ENCODE measurements around the gene GNG4. TPM values are rescaled to one million over a fixed set of nuclear protein-coding genes. Genes with fewer than 3 reads are reported as not detected.

Gene GNG4
- 3.2 and 3.7 TPM in 2 replicates for total RNA-seq

DNA sequence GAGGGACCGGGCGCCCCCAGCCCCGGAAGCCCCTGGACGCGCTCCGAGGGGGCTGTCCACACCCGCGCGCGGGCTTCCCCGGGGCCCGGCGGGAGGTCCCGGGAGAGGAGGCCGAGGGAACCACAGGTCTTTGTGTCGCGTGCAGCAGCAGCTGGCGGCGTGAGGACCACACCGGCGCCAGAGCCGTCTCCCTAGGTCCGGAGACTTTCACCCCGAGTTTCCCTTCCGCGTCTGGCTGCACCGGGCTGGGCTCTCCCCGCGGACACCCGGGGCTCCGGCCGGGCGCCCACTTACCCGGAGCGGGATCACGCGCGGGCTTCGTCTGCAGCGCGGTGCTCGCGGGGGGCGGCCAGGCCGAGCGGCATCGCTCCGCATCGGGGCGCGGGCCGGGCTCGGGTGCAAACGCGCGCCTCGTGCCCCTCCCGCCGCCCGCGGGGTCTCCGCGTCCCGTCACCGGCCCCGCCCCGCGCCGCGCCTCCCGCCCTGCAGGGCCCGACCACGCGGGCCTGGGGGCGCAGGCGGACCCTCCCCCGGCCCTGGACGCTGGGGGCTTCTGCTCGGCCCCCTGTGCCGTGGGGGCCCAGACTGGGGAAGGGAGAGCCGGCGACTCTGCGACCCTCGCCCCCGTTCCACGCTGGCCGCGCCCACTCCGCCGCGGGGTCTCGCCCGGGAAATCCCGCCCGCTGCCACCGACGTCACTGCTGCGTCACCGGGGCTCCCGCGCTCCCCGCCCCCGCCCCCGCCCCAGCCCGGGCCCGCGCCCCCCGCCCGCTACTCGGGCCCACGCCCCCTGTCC, at the start of gene GNG4:
TSS of gene GNG4 (minus strand) at position 417 of the 796 bp plus-strand sequence. CDS start 65,946 bp downstream, outside the sequence.

DNA sequence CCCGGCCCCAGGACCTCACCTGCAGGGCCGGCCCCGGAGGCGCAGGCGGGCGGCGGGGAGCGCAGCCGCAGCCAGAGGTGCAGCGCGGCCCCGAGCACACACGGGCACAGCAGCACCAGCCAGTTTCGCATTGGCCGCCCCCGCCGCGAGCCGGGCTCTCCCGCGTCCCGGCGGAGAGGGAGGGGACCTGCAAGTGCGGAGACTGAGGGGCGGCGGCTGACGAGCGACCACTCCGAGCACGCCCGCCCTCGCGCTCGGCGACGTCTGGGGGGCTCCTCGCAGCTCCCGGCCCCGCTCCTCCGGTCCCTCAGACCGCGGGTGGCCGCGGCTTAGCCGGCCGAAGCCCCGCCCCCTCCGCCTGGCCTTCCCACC, 145.5 kb downstream of the GNG4 start, which contains the start of gene B3GALNT2:
TSS of gene B3GALNT2 (minus strand) at position 331 of the 372 bp plus-strand sequence. CDS start at position 131, 200 bp downstream.

Other genes with a start within 250 kb of the GNG4 start
- 55.8 and 60.1 TPM in 2 replicates for gene B3GALNT2, start 145.3 kb downstream of the GNG4 start, total RNA-seq
- gene LYST, start 217.1 kb upstream of the GNG4 start, total RNA-seq, result 20.9 and 27.7 TPM in 2 replicates